HG03135 (cell line): ENCODE measurements around the gene CRIP2.

Experiments used
- ATAC-seq: cut with Tn5 transposase; IDR thresholded peaks from one replicate; pipeline ENCODE4 v1.9.1; 2021; ENCODE audit warnings: mild to moderate bottlenecking, moderate library complexity; ENCODE audit not compliant: unreplicated experiment

CRIP2 gene

GRCh38 chr14:105442834-105443233 lies 31.8 kb upstream of the CRIP2 start:
- ATAC-seq = no peak

GRCh38 chr14:105444859-105445258 lies 29.8 kb upstream of the CRIP2 start:
- no peak for ATAC-seq

- ATAC-seq = no peak
These were observed 29.3 kb upstream of the CRIP2 start for GRCh38 chr14:105445290-105445689.

- no peak for ATAC-seq
These were observed 28.4 kb upstream of the CRIP2 start for GRCh38 chr14:105445901-105446845.

GRCh38 chr14:105446971-105447370 lies 27.6 kb upstream of the CRIP2 start:
- no peak for ATAC-seq

- no peak for ATAC-seq
These were observed 26.7 kb upstream of the CRIP2 start for GRCh38 chr14:105447651-105448640.

- no peak for ATAC-seq
These were observed 25.9 kb upstream of the CRIP2 start for GRCh38 chr14:105448706-105449111.

- no peak for ATAC-seq
These were observed 25.1 kb upstream of the CRIP2 start for GRCh38 chr14:105449276-105450122.

- no peak for ATAC-seq
These were observed 24.5 kb upstream of the CRIP2 start for GRCh38 chr14:105450123-105450505.

GRCh38 chr14:105450864-105451720 lies 23.5 kb upstream of the CRIP2 start:
- no peak for ATAC-seq

GRCh38 chr14:105452963-105453362 lies 21.7 kb upstream of the CRIP2 start:
- no peak for ATAC-seq

GRCh38 chr14:105453847-105454246 lies 20.8 kb upstream of the CRIP2 start:
- no peak for ATAC-seq

GRCh38 chr14:105455086-105455640 lies 19.5 kb upstream of the CRIP2 start:
- no peak for ATAC-seq

GRCh38 chr14:105455766-105456660 lies 18.6 kb upstream of the CRIP2 start:
- ATAC-seq = no peak

GRCh38 chr14:105456736-105457617 lies 17.6 kb upstream of the CRIP2 start:
- no peak for ATAC-seq

- ATAC-seq = no peak
These were observed 16.6 kb upstream of the CRIP2 start for GRCh38 chr14:105458010-105458409.

GRCh38 chr14:105458571-105458970 lies 16.1 kb upstream of the CRIP2 start:
- ATAC-seq = no peak
